HepG2 (cell line): Measurements from ENCODE around the gene TNN. TPM values are rescaled to one million over a fixed set of nuclear protein-coding genes. Genes with fewer than 3 reads are reported as not detected.
A peak's percentile ranks its signal among the peaks of the same experiment; 100 is the strongest.

Experiments used
- FOXA1 ChIP-seq, 2 experiments: fragments of 450-650 bp in 1 of 2; sonication (generic) in 1 of 2; formaldehyde crosslinking in 1 of 2; IDR thresholded peaks; 2 replicates each; pipeline versions ENCODE4 v1.4.0 to v1.6.1; 2016 to 2020; ENCODE audit warnings: missing genetic modification reagents in 1 of 2
- NFKB2 ChIP-seq: sonication (generic); formaldehyde crosslinking; IDR thresholded peaks from 2 replicates; pipeline ENCODE4 v1.4.0; 2020; ENCODE audit warnings: missing genetic modification reagents, borderline replicate concordance
- PRDM15 ChIP-seq: sonication (generic); formaldehyde crosslinking; IDR thresholded peaks from 2 replicates; pipeline ENCODE4 v1.4.0; 2020; ENCODE audit warnings: missing genetic modification reagents
- SIN3B ChIP-seq: fragments of 150-350 bp; IDR thresholded peaks from 2 replicates; pipeline ENCODE4 v1.6.1; 2014; ENCODE audit warnings: low read length
- SMAD1 ChIP-seq: sonication (generic); formaldehyde crosslinking; IDR thresholded peaks from 2 replicates; pipeline ENCODE4 v1.4.0; 2020; ENCODE audit warnings: missing genetic modification reagents, low read depth, mild to moderate bottlenecking, borderline replicate concordance
- USF2 ChIP-seq, 2 experiments: sonication (generic) in 1 of 2; formaldehyde crosslinking in 1 of 2; IDR thresholded peaks; 2 replicates each; pipeline versions ENCODE4 v1.5.1 to v1.6.1; 2011 to 2020; ENCODE audit warnings: borderline replicate concordance in 1 of 2, low read depth in 1 of 2, low read length in 1 of 2, mild to moderate bottlenecking in 1 of 2, missing genetic modification reagents in 1 of 2, moderate library complexity in 1 of 2
- ZFP36 ChIP-seq: fragments of 150-350 bp; IDR thresholded peaks from 2 replicates; pipeline ENCODE4 v1.6.1; 2018; ENCODE audit warnings: borderline replicate concordance, low read length, low read depth; ENCODE audit not compliant: partially characterized antibody
- ZHX1 ChIP-seq: sonication (generic); formaldehyde crosslinking; IDR thresholded peaks from 2 replicates; pipeline ENCODE4 v1.8.1; 2022; ENCODE audit warnings: low read depth, mild to moderate bottlenecking, missing genetic modification reagents
- ZNF503 ChIP-seq: sonication (generic); formaldehyde crosslinking; IDR thresholded peaks from 2 replicates; pipeline ENCODE4 v1.4.0; 2020; ENCODE audit warnings: missing genetic modification reagents
- ZNF574 ChIP-seq: sonication (generic); formaldehyde crosslinking; IDR thresholded peaks from 2 replicates; pipeline ENCODE4 v1.4.0; 2020; ENCODE audit warnings: missing genetic modification reagents
- ZNF768 ChIP-seq: sonication (generic); formaldehyde crosslinking; IDR thresholded peaks from 2 replicates; pipeline ENCODE4 v1.4.0; 2020; ENCODE audit warnings: missing genetic modification reagents
- ZSCAN31 ChIP-seq: sonication (generic); formaldehyde crosslinking; IDR thresholded peaks from 2 replicates; pipeline ENCODE4 v1.5.0; 2020; ENCODE audit warnings: low read depth, mild to moderate bottlenecking, missing genetic modification reagents
- polyA plus RNA-seq, 8 experiments: library from polyadenylated mRNA; depleted of rRNA in 3 of 8; stranded (reverse) in 7 of 8; unstranded in 1 of 8; fragments of >200 nt; fragmentation: Illumina TruSeq in 4 of 8; extraction: Trizol in 4 of 8; gene quantifications; 2 replicates each; pipeline versions ENCODE4 v1.2.1 to v1.2.3, GENCODE V29; 2011 to 2016; ENCODE audit warnings: low read depth in 4 of 8, missing spikeins in 1 of 8, mixed read lengths in 1 of 8; ENCODE audit not compliant: insufficient read depth in 1 of 8
- total RNA-seq, 5 experiments: library from RNA; depleted of rRNA; stranded (reverse); fragments of >200 nt; fragmentation: Illumina TruSeq; extraction: Trizol; gene quantifications; 2 replicates each; pipeline ENCODE4 v1.2.3, GENCODE V29; 2016; ENCODE audit warnings: low read depth in 1 of 5

Gene TNN
- total and polyA plus RNA-seq, 2 of the 13 experiments (the other 11 are each of a cell fraction or from before 2014, with no cell fraction given), result not detected

GRCh38 chr1:175023043-175023921 is 44.4 kb upstream of the TNN start, which contains the start of gene MRPS14 (continued):
- no peak for TF ChIP-seq USF2 (IDR thresholded peaks at IDR 0.05; ENCODE audit: low read depth, low read length)
- TF ChIP-seq USF2 (CRISPR knock-in tag; IDR thresholded peaks at IDR 0.05; ENCODE audit: borderline replicate concordance), result no peak
- no peak for TF ChIP-seq ZNF768
- peak; percentile 93 for TF ChIP-seq SIN3B
- 0 out of 2 replicates have a peak, but pooled peaks have one; percentile 66 for TF ChIP-seq ZHX1 (CRISPR knock-in tag)
- no peak for TF ChIP-seq FOXA1 (IDR thresholded peaks at IDR 0.05)
- peak; percentile 66 for TF ChIP-seq FOXA1 (CRISPR knock-in tag; IDR thresholded peaks at IDR 0.05)
- no peak; the same call in 1 of the 2 replicates for TF ChIP-seq NFKB2 (CRISPR knock-in tag)
- peak; percentile 67 for TF ChIP-seq ZSCAN31 (CRISPR knock-in tag)
- TF ChIP-seq ZFP36, result no peak
- TF ChIP-seq PRDM15, result no peak
- peak; percentile 61; the same call in 1 of the 2 replicates for TF ChIP-seq SMAD1
- peak; percentile 62; the same call in 1 of the 2 replicates for TF ChIP-seq ZNF503
- peak; percentile 87 for TF ChIP-seq ZNF574 (CRISPR knock-in tag)
